IPS DF 4.7 (cell line): ENCODE data around the gene SFMBT2.
"Not testable (repeated sequence)": the region's sequence is repeated elsewhere in the genome, so short reads cannot be mapped to it uniquely, and the experiment has no call there.

ENCODE experiments used
- DNase-seq: peaks from one replicate; pipeline ENCODE4 v3.0.0-alpha.2; 2013; ENCODE audit warnings: low spot score; ENCODE audit errors: extremely low read depth

The SFMBT2 gene

GRCh38 chr10:7327885-7328284 is 82.9 kb downstream of the SFMBT2 start:
- no peak for DNase-seq

DNA sequence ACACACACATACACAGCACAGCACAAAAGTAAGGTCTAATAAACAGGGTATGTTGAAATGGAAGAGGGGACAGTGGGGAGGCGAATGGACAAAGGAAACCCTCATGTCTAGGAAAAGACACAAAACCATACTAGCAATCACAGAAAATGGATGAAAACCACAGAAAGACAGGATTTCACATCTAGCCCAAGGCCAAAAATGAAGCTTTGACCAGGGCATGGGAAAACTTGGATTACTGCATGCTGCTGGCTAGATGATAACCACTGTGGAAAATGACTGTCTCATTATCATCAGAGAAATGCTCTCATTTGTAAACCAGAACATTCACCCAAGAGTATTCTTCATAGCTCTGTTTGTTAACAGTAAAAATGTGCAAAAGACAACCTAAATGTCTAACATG is 88.2 kb downstream of the SFMBT2 start:
- DNase-seq = no peak

GRCh38 chr10:7320072-7320471 is 90.8 kb downstream of the SFMBT2 start:
- no peak for DNase-seq

- DNase-seq = no peak
These were observed 91.2 kb downstream of the SFMBT2 start for GRCh38 chr10:7319632-7320031.

- DNase-seq = no peak
These were observed 92.0 kb downstream of the SFMBT2 start for GRCh38 chr10:7318836-7319235.

GRCh38 chr10:7317786-7318446 is 92.9 kb downstream of the SFMBT2 start:
- no peak for DNase-seq

- no peak for DNase-seq
These were observed 94.0 kb downstream of the SFMBT2 start for GRCh38 chr10:7316839-7317238.

DNA sequence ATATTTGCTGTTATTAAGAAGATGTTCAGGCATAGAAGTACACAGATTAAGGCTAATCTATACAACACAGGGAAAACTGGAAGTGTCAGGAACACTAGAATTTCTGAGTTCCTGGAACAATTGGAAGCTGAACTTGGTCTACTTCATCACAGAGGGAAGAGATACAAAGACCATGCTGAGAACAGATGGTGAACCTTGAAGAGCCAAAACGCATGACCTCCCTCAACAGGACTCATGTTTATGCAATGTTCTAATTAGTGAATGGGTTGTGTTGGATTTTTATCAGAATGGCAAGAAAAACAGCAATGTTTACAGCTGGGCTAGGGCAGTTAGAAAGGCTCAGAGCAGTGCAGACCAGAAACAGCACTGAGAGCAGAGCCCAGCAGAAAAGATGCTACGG is 94.9 kb downstream of the SFMBT2 start:
- DNase-seq = no peak

DNA sequence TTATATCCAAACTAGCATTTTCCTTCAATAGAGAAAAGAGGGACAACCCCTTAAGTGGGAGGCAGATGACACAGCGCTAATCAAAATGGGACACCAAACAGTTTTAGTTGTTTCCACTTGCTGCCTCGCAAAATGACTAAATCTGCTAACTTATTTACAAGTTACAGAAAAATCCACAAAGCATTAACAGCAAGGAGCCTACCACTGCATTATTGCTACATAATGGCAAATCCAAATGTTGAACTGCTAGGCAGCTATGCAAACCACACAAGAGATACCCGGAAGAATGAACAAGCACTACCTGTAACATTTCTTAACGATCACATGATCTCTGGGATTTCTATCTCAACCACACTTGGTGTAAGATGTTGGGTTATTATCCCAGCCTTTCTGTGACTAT is 96.7 kb downstream of the SFMBT2 start:
- no peak for DNase-seq

- no peak for DNase-seq
These were observed 98.4 kb downstream of the SFMBT2 start for GRCh38 chr10:7312488-7312857.

DNA sequence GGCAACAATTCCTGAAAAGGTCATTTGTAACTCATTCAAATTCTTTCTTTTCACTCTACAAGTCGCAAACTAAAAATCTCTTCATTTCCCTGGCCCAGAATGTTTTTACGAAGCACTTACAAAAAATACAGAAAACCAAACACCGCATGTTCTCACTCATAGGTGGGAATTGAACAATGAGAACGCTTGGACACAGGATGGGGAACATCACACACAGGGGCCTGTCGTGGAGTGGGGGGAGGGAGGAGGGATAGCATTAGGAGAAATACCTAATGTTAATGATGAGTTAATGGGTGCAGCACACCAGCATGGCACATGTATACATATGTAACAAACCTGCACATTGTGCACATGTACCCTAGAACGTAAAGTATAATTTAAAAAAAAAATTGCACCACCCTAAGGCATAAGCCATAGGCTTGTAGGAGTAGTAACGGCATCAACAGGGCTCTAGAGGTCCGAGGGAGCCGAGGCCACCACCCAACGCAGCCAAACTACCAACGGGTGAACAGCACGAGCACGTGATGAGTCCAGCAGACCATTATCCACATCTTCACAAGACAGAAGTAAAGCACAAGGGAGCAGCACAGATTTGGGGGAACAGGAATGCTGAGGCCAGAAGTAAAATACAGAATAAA is 98.9 kb downstream of the SFMBT2 start:
- DNase-seq = not testable (repeated sequence)

DNA sequence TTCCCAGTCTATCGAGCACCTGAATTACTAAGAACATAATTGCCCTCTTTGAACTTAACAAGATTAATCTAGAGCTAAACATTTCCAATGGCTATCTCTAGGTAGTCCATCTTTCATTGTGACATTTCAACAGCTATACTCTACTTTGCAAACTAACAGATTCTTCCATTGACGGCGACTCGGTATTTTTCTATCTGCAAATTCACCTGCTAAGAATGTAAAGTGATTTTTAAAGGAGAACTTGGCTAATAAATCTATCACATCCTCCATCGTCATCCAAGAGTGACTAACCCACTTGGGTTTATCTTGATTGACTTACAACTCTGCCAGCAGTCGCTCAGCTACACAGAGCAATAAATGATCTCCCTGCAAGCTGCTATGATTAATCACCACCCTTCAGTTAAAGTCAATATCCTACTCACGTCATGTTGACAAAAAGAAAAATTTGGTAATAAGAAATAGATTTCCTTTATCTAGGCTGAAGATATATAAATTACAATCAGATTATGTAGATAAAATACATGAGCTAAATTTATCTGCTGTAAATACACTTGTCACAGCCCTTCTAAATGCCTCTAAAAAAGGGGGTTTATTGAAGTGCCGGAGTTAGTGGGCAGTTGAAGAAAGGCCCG is 99.5 kb downstream of the SFMBT2 start:
- no peak for DNase-seq

GRCh38 chr10:7310076-7310475 is 100.8 kb downstream of the SFMBT2 start:
- DNase-seq = no peak

DNA sequence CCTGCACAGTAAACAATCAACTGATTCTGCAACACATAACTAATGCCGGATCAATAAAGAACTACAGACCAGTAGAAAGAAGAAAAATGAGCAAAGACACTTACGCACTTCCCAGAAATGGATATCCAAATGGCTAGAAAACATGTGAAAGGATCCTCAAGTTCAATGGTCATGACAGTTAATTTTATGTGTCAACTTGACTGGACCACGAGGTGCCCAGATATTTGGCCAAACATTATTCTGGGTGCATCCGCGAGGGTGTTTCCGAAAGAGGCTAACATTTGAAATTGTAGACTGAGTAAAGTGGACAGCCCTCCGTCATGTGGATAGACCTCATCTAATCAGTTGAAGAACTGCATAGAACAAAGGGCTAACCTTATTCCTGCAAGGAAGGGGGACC is 102.0 kb downstream of the SFMBT2 start:
- DNase-seq = no peak

- no peak for DNase-seq
These were observed 104.2 kb downstream of the SFMBT2 start for GRCh38 chr10:7306616-7307015.

DNA sequence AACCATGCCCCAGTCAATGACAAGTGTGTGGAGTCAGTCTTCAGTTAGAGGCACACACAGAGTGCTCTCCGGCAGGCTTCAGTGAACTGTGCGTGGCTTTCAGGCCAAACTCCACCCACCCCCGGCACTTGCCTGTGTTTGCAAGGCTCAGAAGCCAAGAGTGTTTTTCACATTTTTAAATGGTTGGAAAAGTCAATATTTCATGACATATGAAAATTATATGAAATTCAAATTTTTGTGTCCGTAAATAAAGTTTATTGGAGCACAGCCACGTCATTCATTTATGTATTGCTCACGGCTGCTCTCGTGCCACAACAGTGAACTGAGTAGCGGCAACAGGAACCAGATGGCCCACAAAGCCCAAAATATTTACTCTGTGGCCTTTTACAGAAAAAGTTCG is 104.7 kb downstream of the SFMBT2 start:
- no peak for DNase-seq

GRCh38 chr10:7305053-7305452 is 105.8 kb downstream of the SFMBT2 start:
- no peak for DNase-seq

- DNase-seq = no peak
These were observed 106.7 kb downstream of the SFMBT2 start for GRCh38 chr10:7304110-7304509.

DNA sequence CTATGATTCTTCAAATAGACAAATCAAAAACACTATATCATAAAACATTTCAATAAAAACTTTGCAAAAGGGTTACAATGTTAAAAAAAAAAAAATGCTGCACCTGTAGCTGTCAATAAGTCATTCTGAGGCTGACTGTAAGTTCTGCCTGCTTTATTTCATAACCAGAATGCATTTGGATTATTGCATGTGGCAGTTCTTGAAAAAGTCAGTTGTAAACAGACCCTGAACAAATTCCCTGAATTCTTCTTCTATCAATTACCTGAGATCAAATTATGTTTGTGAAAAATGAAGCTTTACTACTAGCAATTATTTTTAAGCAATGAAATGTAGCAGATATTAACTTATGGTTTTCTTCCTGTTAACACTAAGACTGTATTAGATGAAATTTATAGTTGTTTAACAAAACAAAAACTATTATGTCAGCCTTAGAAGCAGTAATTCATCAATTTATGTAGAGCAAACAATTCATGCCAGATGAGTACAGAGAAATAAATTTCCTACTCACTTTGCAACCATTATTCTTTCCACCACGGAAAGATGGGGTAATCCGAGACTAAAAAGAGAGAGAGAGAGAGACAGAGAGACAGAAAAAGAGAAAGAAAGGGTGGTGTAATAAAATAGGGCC is 107.8 kb downstream of the SFMBT2 start:
- DNase-seq = no peak

GRCh38 chr10:7302392-7302906 is 108.4 kb downstream of the SFMBT2 start:
- no peak for DNase-seq

GRCh38 chr10:7301006-7301778 is 109.6 kb downstream of the SFMBT2 start:
- peak; percentile 25 for DNase-seq
